ENCODE data around the gene PTPRS.

PTPRS gene

GRCh38 chr19:5351731-5352228, 11.2 kb upstream of the PTPRS start:
- DNase-seq (ENCODE audit: low read depth, low spot score) = no peak
- no peak for TF ChIP-seq POLR2AphosphoS5 (IDR thresholded peaks at IDR 0.05; ENCODE audit: borderline replicate concordance, low read depth, low read length)
- no peak for TF ChIP-seq FOXP2 (optimal IDR thresholded peaks at IDR 0.05; ENCODE audit: control extremely low read depth, extremely low read length, insufficient read depth)
- TF ChIP-seq EZH2 (IDR thresholded peaks at IDR 0.05) = no peak
- no peak overlapping the region for H3K27ac ChIP-seq

GRCh38 chr19:5349041-5349440, 8.4 kb upstream of the PTPRS start:
- no peak overlapping the region for H3K27ac ChIP-seq
- TF ChIP-seq POLR2AphosphoS5 (IDR thresholded peaks at IDR 0.05; ENCODE audit: borderline replicate concordance, low read depth, low read length) = no peak
- no peak for TF ChIP-seq FOXP2 (optimal IDR thresholded peaks at IDR 0.05; ENCODE audit: control extremely low read depth, extremely low read length, insufficient read depth)
- TF ChIP-seq EZH2 (IDR thresholded peaks at IDR 0.05) = no peak
- no peak overlapping the region for H3K9ac ChIP-seq (ENCODE audit: insufficient read length)
- H3K4me3 ChIP-seq = no peak overlapping the region
- DNase-seq (ENCODE audit: low read depth, low spot score) = no peak
- H3K9me3 ChIP-seq (ENCODE audit: low read depth, low read length) = no peaks in the 10 kb centered on the region
- H3K36me3 ChIP-seq (ENCODE audit: insufficient read depth, low read length) = no peaks in the 10 kb centered on the region

More at GRCh38 chr19:5351731-5352228, 11.2 kb upstream of the PTPRS start:
- no peaks in the 10 kb centered on the region for H3K9me3 ChIP-seq (ENCODE audit: low read depth, low read length)
- no peaks in the 10 kb centered on the region for H3K36me3 ChIP-seq (ENCODE audit: insufficient read depth, low read length)
- no peak overlapping the region for H3K9ac ChIP-seq (ENCODE audit: insufficient read length)
- H3K4me3 ChIP-seq = no peak overlapping the region

GRCh38 chr19:5345895-5346386, 5.3 kb upstream of the PTPRS start:
- no peak for DNase-seq (ENCODE audit: low read depth, low spot score)
- no peak overlapping the region for H3K27ac ChIP-seq
- no peak overlapping the region for H3K4me3 ChIP-seq
- no peaks in the 10 kb centered on the region for H3K9me3 ChIP-seq (ENCODE audit: low read depth, low read length)
- TF ChIP-seq EZH2 (IDR thresholded peaks at IDR 0.05) (no peak), FOXP2 (optimal IDR thresholded peaks at IDR 0.05; ENCODE audit: control extremely low read depth, extremely low read length, insufficient read depth) (no peak), POLR2AphosphoS5 (IDR thresholded peaks at IDR 0.05; ENCODE audit: borderline replicate concordance, low read depth, low read length) (no peak)
- no peaks in the 10 kb centered on the region for H3K36me3 ChIP-seq (ENCODE audit: insufficient read depth, low read length)
- no peak overlapping the region for H3K9ac ChIP-seq (ENCODE audit: insufficient read length)

- Histone ChIP-seq H3K27ac (no peak overlapping the region), H3K4me3 (no peak overlapping the region), H3K9me3 (ENCODE audit: low read depth, low read length) (no peaks in the 10 kb centered on the region), H3K9ac (ENCODE audit: insufficient read length) (no peak overlapping the region), H3K36me3 (ENCODE audit: insufficient read depth, low read length) (no peaks in the 10 kb centered on the region)
- TF ChIP-seq EZH2 (IDR thresholded peaks at IDR 0.05) = no peak
- no peak for TF ChIP-seq FOXP2 (optimal IDR thresholded peaks at IDR 0.05; ENCODE audit: control extremely low read depth, extremely low read length, insufficient read depth)
- TF ChIP-seq POLR2AphosphoS5 (IDR thresholded peaks at IDR 0.05; ENCODE audit: borderline replicate concordance, low read depth, low read length) = no peak
- no peak for DNase-seq (ENCODE audit: low read depth, low spot score)
These were observed 3.2 kb upstream of the PTPRS start for GRCh38 chr19:5343848-5344247.

GRCh38 chr19:5342573-5343201, 2.1 kb upstream of the PTPRS start:
- no peak for DNase-seq (ENCODE audit: low read depth, low spot score)
- Histone ChIP-seq H3K9ac (ENCODE audit: insufficient read length) (no peak overlapping the region), H3K27ac (no peak overlapping the region), H3K9me3 (ENCODE audit: low read depth, low read length) (no peaks in the 10 kb centered on the region), H3K4me3 (no peak overlapping the region), H3K36me3 (ENCODE audit: insufficient read depth, low read length) (no peaks in the 10 kb centered on the region)
- TF ChIP-seq EZH2 (IDR thresholded peaks at IDR 0.05) (no peak), FOXP2 (optimal IDR thresholded peaks at IDR 0.05; ENCODE audit: control extremely low read depth, extremely low read length, insufficient read depth) (no peak), POLR2AphosphoS5 (IDR thresholded peaks at IDR 0.05; ENCODE audit: borderline replicate concordance, low read depth, low read length) (no peak)

- H3K9me3 ChIP-seq (ENCODE audit: low read depth, low read length) = no peaks in the 10 kb centered on the region
- DNase-seq (ENCODE audit: low read depth, low spot score) = no peak
These were observed 1.4 kb upstream of the PTPRS start for GRCh38 chr19:5341981-5342380.

GRCh38 chr19:5341448-5341820, 822 bp upstream of the PTPRS start:
- no peak overlapping the region for H3K4me3 ChIP-seq
- no peaks in the 10 kb centered on the region for H3K9me3 ChIP-seq (ENCODE audit: low read depth, low read length)
- DNase-seq (ENCODE audit: low read depth, low spot score) = no peak
- H3K9ac ChIP-seq (ENCODE audit: insufficient read length) = no peak overlapping the region
- TF ChIP-seq FOXP2 (optimal IDR thresholded peaks at IDR 0.05; ENCODE audit: control extremely low read depth, extremely low read length, insufficient read depth) = no peak
- TF ChIP-seq EZH2 (IDR thresholded peaks at IDR 0.05) = no peak
- no peak for TF ChIP-seq POLR2AphosphoS5 (IDR thresholded peaks at IDR 0.05; ENCODE audit: borderline replicate concordance, low read depth, low read length)
- H3K36me3 ChIP-seq (ENCODE audit: insufficient read depth, low read length) = no peaks in the 10 kb centered on the region
- no peak overlapping the region for H3K27ac ChIP-seq

More at GRCh38 chr19:5341981-5342380, 1.4 kb upstream of the PTPRS start:
- Histone ChIP-seq H3K9ac (ENCODE audit: insufficient read length) (no peak overlapping the region), H3K36me3 (ENCODE audit: insufficient read depth, low read length) (no peaks in the 10 kb centered on the region), H3K27ac (no peak overlapping the region), H3K4me3 (no peak overlapping the region)
- TF ChIP-seq EZH2 (IDR thresholded peaks at IDR 0.05) (no peak), FOXP2 (optimal IDR thresholded peaks at IDR 0.05; ENCODE audit: control extremely low read depth, extremely low read length, insufficient read depth) (no peak), POLR2AphosphoS5 (IDR thresholded peaks at IDR 0.05; ENCODE audit: borderline replicate concordance, low read depth, low read length) (no peak)

GRCh38 chr19:5339950-5340636, 519 bp downstream of the PTPRS start:
- H3K36me3 ChIP-seq (ENCODE audit: insufficient read depth, low read length) = no peaks in the 10 kb centered on the region
- peak overlapping the region; percentile 83 for H3K4me3 ChIP-seq
- peak overlapping the region; percentile 85 for H3K9ac ChIP-seq (ENCODE audit: insufficient read length)
- no peaks in the 10 kb centered on the region for H3K9me3 ChIP-seq (ENCODE audit: low read depth, low read length)
- TF ChIP-seq EZH2 (IDR thresholded peaks at IDR 0.05) = no peak
- no peak for TF ChIP-seq FOXP2 (optimal IDR thresholded peaks at IDR 0.05; ENCODE audit: control extremely low read depth, extremely low read length, insufficient read depth)
- TF ChIP-seq POLR2AphosphoS5 (IDR thresholded peaks at IDR 0.05; ENCODE audit: borderline replicate concordance, low read depth, low read length) = no peak
- DNase-seq (ENCODE audit: low read depth, low spot score) = no peak
- H3K27ac ChIP-seq = no peak overlapping the region

All from SK-N-MC (cell line).